ENCODE results near the gene TENM4.

- TF ChIP-seq POLR2A (IDR thresholded peaks at IDR 0.05): no peak
- TF ChIP-seq CTCF (IDR thresholded peaks at IDR 0.05): no peak
These were observed 488.7 kb downstream of the TENM4 start for GRCh38 chr11:78952175-78952574.
